Stimulated activated naive CD4-positive, alpha-beta T cell (primary cell): ENCODE measurements around the gene SCD5.

Experiments used
- DNase-seq, 6 experiments: peaks; one replicate each; lab custom pipeline; 2025; lab: John Stamatoyannopoulos, UW

SCD5 gene

GRCh38 chr4:82797040-82797404 lies 1.6 kb downstream of the SCD5 start:
- DNase-seq, result no peak

- no peak for DNase-seq
These were observed 5.5 kb downstream of the SCD5 start for GRCh38 chr4:82792912-82793649.

- DNase-seq, result no peak
These were observed 7.4 kb downstream of the SCD5 start for GRCh38 chr4:82791179-82791578.

- no peak for DNase-seq
These were observed 8.4 kb downstream of the SCD5 start for GRCh38 chr4:82790060-82790660.

GRCh38 chr4:82789025-82789776 lies 9.4 kb downstream of the SCD5 start:
- no peak for DNase-seq

GRCh38 chr4:82787342-82787741 lies 11.3 kb downstream of the SCD5 start:
- no peak for DNase-seq

- DNase-seq, result no peak
These were observed 11.8 kb downstream of the SCD5 start for GRCh38 chr4:82786828-82787227.

GRCh38 chr4:82785611-82786400 lies 12.8 kb downstream of the SCD5 start:
- no peak for DNase-seq

- DNase-seq, result no peak
These were observed 13.7 kb downstream of the SCD5 start for GRCh38 chr4:82784681-82785610.

GRCh38 chr4:82782626-82783345 lies 15.8 kb downstream of the SCD5 start:
- DNase-seq, result no peak

GRCh38 chr4:82780752-82781231 lies 17.8 kb downstream of the SCD5 start:
- DNase-seq, result no peak

- DNase-seq, result no peak
These were observed 18.3 kb downstream of the SCD5 start for GRCh38 chr4:82780170-82780751.

- no peak for DNase-seq
These were observed 19.6 kb downstream of the SCD5 start for GRCh38 chr4:82779032-82779431.

GRCh38 chr4:82777857-82778525 lies 20.6 kb downstream of the SCD5 start:
- DNase-seq, result no peak

GRCh38 chr4:82776925-82777542 lies 21.6 kb downstream of the SCD5 start:
- DNase-seq, result no peak

GRCh38 chr4:82775243-82775642 lies 23.4 kb downstream of the SCD5 start:
- DNase-seq, result no peak

GRCh38 chr4:82774711-82775171 lies 23.9 kb downstream of the SCD5 start:
- DNase-seq, result no peak

GRCh38 chr4:82773057-82773456 lies 25.5 kb downstream of the SCD5 start:
- DNase-seq, result no peak

GRCh38 chr4:82770607-82771006 lies 28.0 kb downstream of the SCD5 start:
- no peak for DNase-seq
